Uterus (tissue), 4 donors: ENCODE measurements around the gene GNB1. TPM values are rescaled to one million over a fixed set of nuclear protein-coding genes. Genes with fewer than 3 reads are reported as not detected.

ENCODE experiments used
- DNase-seq, 2 donors: peaks; one replicate each; pipeline ENCODE4 v3.0.0-alpha.2; 2019 to 2020
- H3K27ac ChIP-seq, 2 donors: fragments of 200-600 bp; sonication (generic); 1 replicate in 1 of 2; 2 replicates in 1 of 2; pipeline ENCODE4 v1.5.1; 2016 to 2018
- H3K27me3 ChIP-seq, 2 donors: fragments of 200-600 bp; sonication (generic); one replicate each; pipeline ENCODE4 v1.5.1; 2018 to 2019; ENCODE audit warnings: control low read depth in 1 of 2
- H3K36me3 ChIP-seq, 2 donors: fragments of 200-600 bp; sonication (generic); one replicate each; pipeline ENCODE4 v1.5.1; 2019; ENCODE audit warnings: control low read depth in 1 of 2
- H3K4me1 ChIP-seq, 2 donors: fragments of 200-600 bp; sonication (generic); one replicate each; pipeline ENCODE4 v1.5.1; 2018 to 2019; ENCODE audit warnings: control low read depth in 1 of 2
- H3K4me3 ChIP-seq, 2 donors: fragments of 200-600 bp; sonication (generic); 1 replicate in 1 of 2; 2 replicates in 1 of 2; pipeline ENCODE4 v1.5.1; 2018 to 2019; ENCODE audit warnings: mild to moderate bottlenecking in 1 of 2
- H3K9me3 ChIP-seq, 2 donors: fragments of 200-600 bp; sonication (generic); one replicate each; pipeline ENCODE4 v1.5.1; 2019; ENCODE audit warnings: control low read depth in 1 of 2
- POLR2A ChIP-seq, 2 donors: fragments of 450-650 bp; IDR thresholded peaks; one replicate each; pipeline ENCODE4 v1.6.1; 2016; ENCODE audit warnings: antibody characterized with exemption in 2 of 2, mild to moderate bottlenecking in 1 of 2, moderate library complexity in 1 of 2
- intact Hi-C: fragments of 100-400 bp; cut with DNase I; formaldehyde crosslinking; loops from one replicate; pipeline ENCODE4 v1.15.1; 2023; ENCODE audit warnings: low total_unique reads
- total RNA-seq, 4 donors: library from RNA; depleted of rRNA in 3 of 4; stranded (reverse); fragments of >200 nt in 3 of 4; gene quantifications; one replicate each; pipeline versions ENCODE4 v1.1.0 to v1.2.4, GENCODE V29; 2014 to 2023
- TF ChIP-seq, protein P1 (sequence below), 4 experiments: fragments of 200-600 bp in 2 of 4; fragments of 450-650 bp in 2 of 4; sonication (generic) in 2 of 4; IDR thresholded peaks; one replicate each; pipeline ENCODE4 v1.5.1; 2016 to 2019; ENCODE audit warnings: antibody characterized with exemption in 4 of 4, mild to moderate bottlenecking in 2 of 4, moderate library complexity in 1 of 4
- donor health status: DM: yes; HTN: yes; CAD: no.

GNB1 gene
- total RNA-seq, 4 donors from 2014 or later = 50.2 to 320 (median 104) TPM

DNA sequence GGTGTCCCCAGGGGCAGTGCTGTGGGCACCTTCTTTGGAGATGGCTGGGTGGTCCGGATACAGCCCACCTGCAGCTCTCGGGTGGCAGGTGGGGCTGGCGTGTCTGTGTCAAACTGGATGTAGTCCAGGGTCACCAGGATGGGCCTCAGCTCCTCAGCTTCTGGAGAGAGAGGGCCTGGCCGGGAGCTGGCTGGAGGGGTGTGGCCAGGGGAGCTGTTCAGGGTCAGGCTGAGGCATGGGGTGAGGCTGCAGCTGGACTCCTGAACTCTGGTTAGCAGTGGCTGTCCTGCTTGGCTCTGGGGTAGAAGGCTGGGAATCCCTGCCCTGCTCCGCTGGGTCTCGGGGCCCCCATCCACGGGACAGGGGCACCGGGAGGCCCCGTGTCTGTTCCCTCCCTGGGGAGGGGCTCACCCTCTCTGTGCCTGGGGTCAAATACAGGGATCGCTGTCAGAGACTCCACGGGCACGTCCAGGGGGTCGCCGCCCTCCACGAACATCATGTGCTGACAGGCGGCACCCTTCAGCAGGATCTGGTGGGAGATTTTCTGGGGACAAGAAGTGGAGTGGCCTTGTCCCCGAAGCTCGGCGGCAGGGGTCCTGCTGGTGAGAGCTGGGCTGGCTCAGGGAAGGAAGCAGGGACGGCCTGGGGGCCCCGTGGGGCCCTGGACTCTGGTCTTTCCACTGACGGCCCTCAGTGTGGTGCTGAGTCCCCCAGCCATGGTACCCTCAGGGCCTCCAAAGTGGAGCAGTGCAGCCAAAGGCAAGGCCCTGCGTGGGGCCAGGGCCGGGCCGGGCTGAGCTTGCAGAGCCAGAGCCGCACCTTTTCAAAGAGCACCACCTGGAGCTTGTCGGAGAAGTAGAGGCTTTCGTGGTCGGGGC is 32.3 kb upstream of the GNB1 start:
- Histone ChIP-seq H3K9me3 (no peaks in the 10 kb centered on the region), H3K4me1 (peaks cover 0 to 13% of the 10 kb centered on the region in 2 donors), H3K36me3 (no peaks in the 10 kb centered on the region), H3K27ac (no peak overlapping the region), H3K27me3 (no peaks in the 10 kb centered on the region), H3K4me3 (no peak overlapping the region)
- TF ChIP-seq, protein P1, sequence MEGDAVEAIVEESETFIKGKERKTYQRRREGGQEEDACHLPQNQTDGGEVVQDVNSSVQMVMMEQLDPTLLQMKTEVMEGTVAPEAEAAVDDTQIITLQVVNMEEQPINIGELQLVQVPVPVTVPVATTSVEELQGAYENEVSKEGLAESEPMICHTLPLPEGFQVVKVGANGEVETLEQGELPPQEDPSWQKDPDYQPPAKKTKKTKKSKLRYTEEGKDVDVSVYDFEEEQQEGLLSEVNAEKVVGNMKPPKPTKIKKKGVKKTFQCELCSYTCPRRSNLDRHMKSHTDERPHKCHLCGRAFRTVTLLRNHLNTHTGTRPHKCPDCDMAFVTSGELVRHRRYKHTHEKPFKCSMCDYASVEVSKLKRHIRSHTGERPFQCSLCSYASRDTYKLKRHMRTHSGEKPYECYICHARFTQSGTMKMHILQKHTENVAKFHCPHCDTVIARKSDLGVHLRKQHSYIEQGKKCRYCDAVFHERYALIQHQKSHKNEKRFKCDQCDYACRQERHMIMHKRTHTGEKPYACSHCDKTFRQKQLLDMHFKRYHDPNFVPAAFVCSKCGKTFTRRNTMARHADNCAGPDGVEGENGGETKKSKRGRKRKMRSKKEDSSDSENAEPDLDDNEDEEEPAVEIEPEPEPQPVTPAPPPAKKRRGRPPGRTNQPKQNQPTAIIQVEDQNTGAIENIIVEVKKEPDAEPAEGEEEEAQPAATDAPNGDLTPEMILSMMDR (IDR thresholded peaks at IDR 0.05) = no peak
- intact Hi-C loops = no loop called here
- no peak for DNase-seq

DNA sequence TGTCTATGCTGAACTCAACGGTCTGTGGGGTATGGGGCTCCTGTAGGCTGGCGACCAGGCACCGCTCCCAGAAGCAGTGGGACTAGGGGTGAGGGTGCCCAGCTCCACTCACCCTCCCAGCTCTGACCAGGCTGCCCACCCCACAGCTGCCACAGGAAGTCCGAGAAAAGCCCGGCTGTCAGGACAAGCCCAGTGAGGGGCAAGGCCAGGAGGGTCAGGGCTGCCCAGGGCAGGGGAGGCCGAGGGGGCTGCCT is 31.7 kb upstream of the GNB1 start:
- intact Hi-C loops = no loop called here
- Histone ChIP-seq H3K4me3 (no peak overlapping the region), H3K27me3 (no peaks in the 10 kb centered on the region), H3K27ac (no peak overlapping the region), H3K9me3 (no peaks in the 10 kb centered on the region), H3K36me3 (no peaks in the 10 kb centered on the region), H3K4me1 (peaks cover 0 to 14% of the 10 kb centered on the region in 2 donors)
- TF ChIP-seq, protein P1 (IDR thresholded peaks at IDR 0.05) = no peak
- TF ChIP-seq POLR2A (IDR thresholded peaks at IDR 0.05) = no peak
- DNase-seq = no peak

DNA sequence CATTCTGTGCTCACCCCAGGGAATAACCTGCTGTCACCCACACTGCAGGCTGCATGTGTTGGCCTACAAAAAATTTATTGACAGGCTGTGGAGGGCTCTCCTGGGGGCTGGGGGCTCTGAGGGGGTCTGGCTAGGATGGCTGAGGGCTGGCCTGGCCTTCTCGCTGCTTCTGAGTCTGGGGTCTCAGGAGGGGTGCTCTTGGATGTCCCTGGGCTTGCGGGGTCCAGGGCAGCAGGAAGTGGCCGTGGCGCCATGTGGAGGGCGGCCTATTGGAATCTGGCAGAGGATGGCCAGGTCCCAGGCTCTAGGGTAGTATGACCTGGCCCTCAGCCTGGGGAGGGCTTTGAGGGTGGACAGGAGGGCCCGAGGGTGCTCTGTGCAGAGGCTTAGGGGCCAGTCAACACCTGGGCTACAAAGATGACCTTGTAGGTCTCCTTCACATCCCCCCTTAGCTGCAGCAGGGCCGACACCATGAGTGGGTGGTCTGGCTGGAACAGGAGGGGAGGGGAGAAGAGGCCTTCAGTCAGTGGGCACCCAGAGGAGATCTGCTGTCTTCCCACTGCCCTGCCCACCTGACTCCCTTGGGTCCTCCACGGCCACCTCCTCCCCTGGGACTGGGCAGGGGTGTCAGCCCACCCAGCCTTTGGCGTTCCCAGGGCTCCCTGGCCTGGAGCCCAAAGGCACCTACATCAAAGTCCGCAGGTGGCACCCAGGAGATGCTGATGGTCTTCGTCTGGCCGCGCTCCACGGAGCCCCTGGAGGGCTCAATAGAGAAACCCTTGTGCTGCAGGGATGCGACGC is 31.2 kb upstream of the GNB1 start:
- intact Hi-C loops = no loop called here
- TF ChIP-seq POLR2A (IDR thresholded peaks at IDR 0.05) = no peak
- TF ChIP-seq, protein P1 (IDR thresholded peaks at IDR 0.05) = no peak
- DNase-seq = no peak
- Histone ChIP-seq H3K4me3 (no peak overlapping the region), H3K9me3 (no peaks in the 10 kb centered on the region), H3K27ac (no peak overlapping the region), H3K27me3 (no peaks in the 10 kb centered on the region), H3K4me1 (peaks cover 0 to 14% of the 10 kb centered on the region in 2 donors), H3K36me3 (no peaks in the 10 kb centered on the region)

DNA sequence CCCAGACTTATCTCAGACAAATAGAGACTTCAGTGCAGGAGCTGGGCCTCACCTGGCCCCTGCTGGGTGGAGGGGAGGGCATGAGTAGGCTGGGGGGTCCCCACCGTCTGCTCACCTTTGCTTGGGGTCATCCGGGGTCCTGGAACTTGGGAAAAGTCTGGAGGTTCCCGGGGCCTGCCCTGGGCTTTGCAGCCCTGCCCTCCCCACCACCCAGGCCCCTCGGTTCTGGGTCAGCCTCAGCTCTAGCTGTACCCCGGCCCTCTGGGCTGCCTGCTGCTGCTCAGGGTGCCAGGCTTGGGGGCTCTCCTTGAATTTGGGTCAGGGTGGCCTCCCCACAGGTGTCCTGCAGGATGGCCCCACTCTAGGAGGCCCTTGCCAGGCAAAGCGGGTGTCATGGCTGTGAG is 30.6 kb upstream of the GNB1 start:
- no peaks in the 10 kb centered on the region for H3K36me3 ChIP-seq
- H3K27me3 ChIP-seq = no peaks in the 10 kb centered on the region
- no peak for DNase-seq
- H3K4me3 ChIP-seq = no peak overlapping the region
- no peaks in the 10 kb centered on the region for H3K9me3 ChIP-seq
- intact Hi-C loops = no loop called here
- no peak for TF ChIP-seq POLR2A (IDR thresholded peaks at IDR 0.05)
- TF ChIP-seq, protein P1 (IDR thresholded peaks at IDR 0.05) = no peak
- peaks cover 0 to 14% of the 10 kb centered on the region in 2 donors for H3K4me1 ChIP-seq
- H3K27ac ChIP-seq = no peak overlapping the region
